B cell (primary cell): ENCODE results near the gene UBE2U.

Experiments used
- EZH2 ChIP-seq: IDR thresholded peaks from 2 replicates; pipeline ENCODE4 v1.6.1; 2012; ENCODE audit warnings: borderline replicate concordance, low read depth, mild to moderate bottlenecking, moderate library complexity, low read length; ENCODE audit not compliant: insufficient read depth, poor library complexity, severe bottlenecking
- TF ChIP-seq, protein P1 (sequence below): fragments of 200-600 bp; IDR thresholded peaks from one replicate; pipeline ENCODE4 v1.8.0; 2022; ENCODE audit warnings: antibody characterized with exemption, mild to moderate bottlenecking

DNA sequence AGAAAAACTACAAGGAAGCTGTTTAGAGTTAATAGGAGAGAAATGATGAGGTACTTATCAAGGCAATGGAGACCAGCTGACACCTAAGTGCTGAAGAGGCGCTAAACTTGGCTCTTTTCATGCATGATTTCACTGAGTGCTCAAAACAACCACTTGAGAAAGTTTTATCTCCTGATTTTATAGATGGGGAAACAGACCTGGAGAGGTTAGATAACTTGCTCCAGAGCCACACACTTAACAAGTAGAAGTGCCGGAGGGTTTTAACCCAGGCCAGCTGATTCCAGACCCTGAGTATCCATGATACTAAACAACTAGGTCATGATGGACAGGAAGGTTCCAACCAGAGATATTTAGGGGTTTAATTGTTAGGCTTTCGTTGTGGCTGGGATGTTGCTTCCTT, 25.9 kb downstream of the UBE2U start:
- TF ChIP-seq, protein P1, sequence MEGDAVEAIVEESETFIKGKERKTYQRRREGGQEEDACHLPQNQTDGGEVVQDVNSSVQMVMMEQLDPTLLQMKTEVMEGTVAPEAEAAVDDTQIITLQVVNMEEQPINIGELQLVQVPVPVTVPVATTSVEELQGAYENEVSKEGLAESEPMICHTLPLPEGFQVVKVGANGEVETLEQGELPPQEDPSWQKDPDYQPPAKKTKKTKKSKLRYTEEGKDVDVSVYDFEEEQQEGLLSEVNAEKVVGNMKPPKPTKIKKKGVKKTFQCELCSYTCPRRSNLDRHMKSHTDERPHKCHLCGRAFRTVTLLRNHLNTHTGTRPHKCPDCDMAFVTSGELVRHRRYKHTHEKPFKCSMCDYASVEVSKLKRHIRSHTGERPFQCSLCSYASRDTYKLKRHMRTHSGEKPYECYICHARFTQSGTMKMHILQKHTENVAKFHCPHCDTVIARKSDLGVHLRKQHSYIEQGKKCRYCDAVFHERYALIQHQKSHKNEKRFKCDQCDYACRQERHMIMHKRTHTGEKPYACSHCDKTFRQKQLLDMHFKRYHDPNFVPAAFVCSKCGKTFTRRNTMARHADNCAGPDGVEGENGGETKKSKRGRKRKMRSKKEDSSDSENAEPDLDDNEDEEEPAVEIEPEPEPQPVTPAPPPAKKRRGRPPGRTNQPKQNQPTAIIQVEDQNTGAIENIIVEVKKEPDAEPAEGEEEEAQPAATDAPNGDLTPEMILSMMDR, result no peak
- no peak for TF ChIP-seq EZH2
